Activated T-cell treated with anti-CD3 and anti-CD28 coated beads for 1 hour (primary cell): Measurements from ENCODE around the gene PTBP3.
"Not testable (repeated sequence)": the region's sequence is repeated elsewhere in the genome, so short reads cannot be mapped to it uniquely, and the experiment has no call there.

Experiments used
- DNase-seq: peaks from one replicate; pipeline ENCODE4 v3.0.0-alpha.2; 2020; ENCODE audit warnings: low read depth

PTBP3 gene

DNA sequence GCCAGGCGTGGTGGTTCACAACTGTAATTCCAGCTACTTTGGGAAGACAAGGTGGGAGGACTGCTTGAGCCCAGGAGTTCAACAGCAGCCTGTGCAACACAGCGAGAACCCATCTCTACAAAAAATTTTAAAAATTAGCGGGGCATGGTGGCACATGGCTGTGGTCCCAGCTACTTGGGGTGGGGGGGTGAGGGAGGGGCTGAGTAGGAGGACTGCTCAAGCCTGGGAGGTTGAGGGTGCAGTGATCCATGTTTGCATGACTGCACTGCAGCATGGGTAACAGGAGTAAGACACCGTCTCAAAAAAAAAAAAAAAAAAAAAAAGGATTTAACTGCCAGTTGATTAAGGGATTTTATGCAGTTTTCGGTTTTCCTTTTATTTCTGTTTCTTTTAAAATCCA lies 65.0 kb downstream of the PTBP3 start:
- DNase-seq = no peak

DNA sequence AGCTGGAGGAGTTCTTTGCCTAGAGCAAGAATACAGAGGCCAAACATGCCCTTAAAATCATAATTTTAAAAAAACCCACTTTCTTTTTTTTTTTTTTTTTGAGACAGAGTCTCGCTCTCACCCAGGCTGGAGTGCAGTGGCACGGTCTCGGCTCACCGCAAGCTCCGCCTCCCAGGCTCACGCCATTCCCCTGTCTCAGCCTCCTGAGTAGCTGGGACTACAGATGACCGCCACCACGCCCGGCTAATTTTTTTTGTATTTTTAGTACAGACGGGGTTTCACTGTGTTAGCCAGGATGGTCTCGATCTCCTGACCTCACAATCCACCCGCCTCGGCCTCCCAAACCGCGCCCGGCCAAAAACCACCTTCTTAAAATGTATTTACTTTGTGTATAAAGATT lies 66.3 kb downstream of the PTBP3 start:
- DNase-seq = not testable (repeated sequence)

DNA sequence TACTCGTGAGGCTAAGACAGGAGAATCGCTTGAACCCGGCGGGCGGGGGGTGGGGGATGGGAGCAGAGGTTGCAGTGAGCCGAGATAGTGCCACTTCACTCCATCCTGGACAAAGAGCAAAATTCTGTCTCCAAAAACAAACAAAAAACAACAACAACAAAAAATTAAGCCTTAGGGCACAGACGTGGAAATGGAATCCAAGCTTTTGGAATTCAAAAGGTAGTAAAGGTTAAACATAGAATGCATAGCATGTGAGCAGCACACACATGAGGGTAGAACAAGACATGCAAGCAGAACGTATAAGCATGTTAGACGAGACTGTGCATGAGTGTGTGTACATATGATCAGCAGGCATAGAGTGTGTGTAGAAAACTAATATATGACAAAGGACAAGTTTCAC lies 68.0 kb downstream of the PTBP3 start:
- no peak for DNase-seq

DNA sequence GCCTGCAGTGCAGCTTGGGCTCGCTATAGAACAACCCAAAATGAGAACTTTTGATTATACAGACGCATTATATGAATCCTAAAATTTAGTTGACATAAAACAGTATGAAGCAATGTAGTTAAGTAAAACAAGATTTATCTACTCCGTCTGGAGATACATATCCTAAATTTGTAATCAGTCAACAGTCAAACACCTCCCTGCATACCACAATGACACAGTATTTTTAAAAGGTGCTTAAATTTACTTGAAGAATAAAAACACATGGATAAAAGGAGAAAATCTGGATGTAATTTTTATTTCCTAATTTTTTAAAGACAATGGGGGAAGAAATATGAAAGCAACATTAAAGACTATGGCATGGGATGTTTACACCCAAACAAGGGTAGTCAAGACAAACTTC lies 70.8 kb downstream of the PTBP3 start:
- no peak for DNase-seq

DNA sequence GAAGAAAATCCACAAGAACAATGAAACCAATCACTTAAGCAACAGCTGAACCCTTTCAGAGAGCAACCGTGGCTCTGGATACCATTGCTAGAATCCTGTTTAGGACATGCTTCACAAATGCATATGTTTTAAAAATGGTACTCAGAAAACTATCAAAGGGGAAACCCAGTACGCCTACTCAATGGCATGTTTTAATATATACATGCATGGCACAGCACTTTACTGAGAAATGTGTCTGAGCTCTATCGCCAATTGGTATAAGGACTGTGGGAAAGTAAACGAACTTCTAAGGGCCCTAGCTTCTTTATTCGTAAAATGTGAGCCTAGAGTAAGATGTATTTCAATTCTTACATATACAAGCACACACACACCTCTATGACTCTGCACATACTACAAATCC lies 72.3 kb downstream of the PTBP3 start:
- no peak for DNase-seq

DNA sequence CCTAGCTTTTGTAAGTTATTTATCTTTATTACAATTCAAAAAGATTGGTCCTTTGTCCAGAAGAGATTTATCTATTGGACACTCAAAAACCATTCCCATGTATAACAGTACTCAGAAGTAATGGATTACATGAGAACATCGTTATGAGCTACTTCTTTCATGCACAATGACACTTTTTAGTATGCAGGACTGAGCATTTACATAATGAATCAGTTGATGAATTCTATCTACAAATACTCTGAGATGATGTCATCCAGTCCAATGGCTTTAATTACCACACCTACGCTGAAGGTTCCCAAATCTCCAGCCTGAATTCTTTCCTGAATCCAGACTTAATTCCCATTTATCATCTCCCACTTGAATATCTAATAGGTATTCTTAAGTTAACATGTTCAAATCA lies 75.3 kb downstream of the PTBP3 start:
- DNase-seq = no peak

DNA sequence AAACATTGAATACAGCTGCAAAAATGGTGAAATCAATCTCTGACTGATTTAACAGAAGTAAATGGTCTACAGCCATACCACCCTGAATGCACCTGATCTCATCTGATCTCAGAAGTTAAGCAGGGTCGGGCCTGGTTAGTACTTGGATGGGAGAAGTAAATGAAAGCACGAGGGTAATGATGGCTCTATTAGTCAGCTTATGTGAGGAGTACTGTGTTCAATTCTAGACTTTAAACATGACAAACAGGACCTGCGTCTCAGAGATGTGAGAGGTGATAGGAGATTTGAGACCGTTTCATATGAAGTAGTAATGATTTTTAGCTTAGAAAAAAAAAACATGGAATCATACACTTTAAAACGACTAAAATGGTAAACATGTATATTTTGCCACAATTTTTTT lies 81.2 kb downstream of the PTBP3 start:
- DNase-seq = no peak

DNA sequence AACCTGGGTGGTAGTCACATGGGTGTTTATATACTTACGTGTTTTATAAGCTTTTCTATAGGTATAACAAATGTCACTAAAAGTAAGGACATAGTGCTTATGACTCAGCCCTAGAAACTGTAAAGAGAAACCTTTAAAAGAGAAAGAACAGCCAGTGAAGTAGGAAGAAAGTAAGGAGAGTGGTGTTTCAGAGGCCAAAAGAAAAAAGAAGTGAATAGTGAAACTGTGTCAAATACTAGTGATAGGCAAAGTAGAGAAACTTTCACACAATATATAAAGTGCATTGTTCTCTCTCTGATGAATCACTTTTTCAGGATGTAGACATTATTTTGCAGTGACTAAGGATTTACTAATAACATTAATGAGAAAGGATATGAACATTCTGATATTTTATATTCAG lies 84.1 kb downstream of the PTBP3 start:
- DNase-seq = no peak

DNA sequence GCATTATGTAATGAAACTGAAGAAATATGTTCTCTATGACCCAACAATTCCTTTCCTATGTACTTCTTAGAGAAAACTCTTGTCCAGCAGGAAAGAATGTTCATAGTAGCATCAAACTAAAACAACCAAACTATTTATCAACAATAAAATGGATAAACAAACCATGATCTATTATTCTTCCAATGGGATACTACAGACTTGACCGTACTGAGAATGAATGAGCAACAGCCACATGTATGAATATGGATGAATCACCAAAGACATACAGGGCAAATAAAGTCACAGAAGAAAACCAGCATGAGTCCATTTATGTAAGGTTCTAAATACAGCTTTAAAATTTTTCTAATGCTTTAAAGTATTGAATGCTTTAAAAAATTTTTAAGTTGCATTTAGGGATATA lies 84.7 kb downstream of the PTBP3 start:
- DNase-seq = no peak

DNA sequence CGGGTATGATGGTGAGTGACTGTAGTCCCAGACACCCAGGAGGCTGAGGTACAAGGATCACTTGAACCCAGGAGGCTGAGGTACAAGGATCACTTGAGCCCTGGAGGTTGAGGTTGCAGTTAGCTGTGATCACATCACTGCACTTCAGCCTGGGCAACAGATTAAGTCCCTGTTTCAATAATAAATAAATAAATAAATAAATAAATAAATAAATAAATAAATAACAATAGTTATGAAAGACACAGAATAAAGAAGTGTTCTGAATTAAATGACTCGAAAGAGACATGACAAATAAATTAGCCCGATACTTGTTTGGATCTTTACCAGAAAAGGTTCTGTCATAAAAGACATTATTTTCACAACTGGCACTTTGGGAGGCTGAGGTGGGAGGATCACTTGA lies 86.3 kb downstream of the PTBP3 start:
- no peak for DNase-seq

DNA sequence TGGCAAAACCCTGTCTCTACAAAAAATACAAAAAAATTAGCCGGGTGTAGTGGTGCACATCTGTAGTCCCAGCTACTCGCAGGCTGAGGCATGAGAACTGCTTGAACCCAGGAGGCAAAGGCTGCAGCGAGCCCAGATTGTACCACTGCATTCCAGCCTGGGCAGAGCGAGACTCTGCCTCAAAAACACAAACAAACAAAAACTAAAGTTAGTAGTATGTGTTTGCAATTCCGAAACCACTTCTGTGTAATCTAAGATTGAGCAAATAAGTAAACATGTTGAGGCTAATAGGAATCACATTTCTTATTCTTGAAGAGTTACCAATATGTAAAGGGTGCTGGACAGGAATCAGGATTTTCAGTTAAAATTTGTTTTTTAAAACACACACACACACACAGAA lies 88.3 kb downstream of the PTBP3 start:
- no peak for DNase-seq

DNA sequence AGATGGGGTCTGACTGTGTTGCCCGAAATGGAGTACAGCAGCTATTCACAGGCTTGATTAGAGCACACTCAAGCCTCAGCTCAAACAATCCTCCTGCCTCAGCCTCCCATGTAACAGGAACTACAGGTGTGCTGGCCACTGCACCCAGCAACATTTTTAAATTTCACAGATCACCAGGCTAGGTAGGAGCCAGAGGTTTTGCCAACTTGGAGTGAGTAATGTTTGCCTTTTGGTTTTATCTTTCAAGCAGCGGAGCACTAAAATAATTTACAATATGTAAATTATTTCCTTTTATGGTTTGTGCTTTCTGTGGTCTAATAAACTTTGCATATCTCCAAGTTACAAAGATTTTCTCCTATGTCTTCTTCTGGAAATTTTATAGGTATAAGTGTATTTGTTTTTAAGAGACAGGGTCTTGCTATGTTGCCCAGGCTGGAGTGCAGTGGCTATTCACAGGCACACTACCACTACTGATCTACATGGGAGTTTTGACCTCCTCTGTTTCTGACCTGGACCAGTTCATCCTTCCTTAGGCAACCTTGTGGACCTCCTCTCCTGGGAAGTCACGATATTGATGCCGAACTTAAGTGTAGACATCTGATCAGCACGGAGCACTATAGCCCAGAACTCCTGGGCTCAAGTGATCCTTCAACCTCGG lies 91.1 kb downstream of the PTBP3 start:
- no peak for DNase-seq

DNA sequence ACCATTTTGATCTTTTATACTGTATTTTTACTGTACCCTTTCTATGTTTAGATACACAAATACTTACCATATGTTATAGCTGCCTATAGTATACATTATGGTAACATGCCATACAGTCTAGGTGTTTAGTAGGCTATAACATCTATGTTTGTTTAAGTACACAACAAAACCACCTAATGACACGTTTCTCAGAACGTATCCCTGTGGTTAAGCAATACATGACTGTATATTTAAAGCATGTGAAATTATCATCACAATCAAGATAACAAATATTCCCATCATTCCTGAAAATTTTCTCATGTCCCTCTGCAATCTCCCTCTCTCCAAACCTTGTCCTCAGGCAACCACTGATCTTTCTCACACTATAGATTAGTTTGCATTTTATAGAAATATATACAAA lies 91.9 kb downstream of the PTBP3 start:
- DNase-seq = no peak

DNA sequence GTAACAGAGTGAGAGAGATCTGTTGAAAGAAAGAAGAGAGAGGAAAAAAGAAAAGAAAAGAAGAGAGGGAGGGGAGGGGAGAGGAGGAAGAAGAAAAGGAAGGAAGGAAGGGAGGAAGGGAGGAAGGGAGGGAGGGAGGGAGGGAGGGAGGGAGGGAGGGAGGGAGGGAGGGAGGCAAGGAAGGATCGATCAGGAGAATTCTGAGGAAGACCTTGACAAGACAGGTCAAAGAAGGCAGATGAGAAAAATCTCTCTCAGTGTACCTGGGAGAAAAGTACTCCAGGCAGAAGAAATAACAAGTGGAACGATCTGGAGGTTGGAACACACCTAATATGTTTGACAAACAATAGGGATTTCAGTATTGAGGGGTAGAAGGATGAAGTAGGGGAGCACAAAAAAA lies 93.7 kb downstream of the PTBP3 start:
- DNase-seq = no peak

DNA sequence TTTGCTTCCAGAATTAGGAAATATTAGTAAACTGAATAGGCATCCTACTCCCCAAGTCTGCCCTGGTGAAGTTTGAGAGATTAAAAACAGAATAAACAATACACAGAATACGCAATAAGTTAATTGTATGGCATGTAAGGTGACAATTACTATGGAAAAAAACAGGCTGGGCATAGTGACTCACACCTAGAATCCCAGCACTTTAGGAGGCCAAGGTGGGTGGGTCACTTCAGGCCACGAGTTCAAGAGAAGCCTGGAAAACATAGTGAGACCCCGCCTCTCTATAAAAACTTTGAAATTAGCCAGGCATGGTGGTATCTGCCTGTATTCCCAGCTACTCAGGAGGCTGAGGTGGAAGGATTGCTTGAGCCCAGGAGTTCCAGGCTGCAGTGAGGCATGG lies 94.1 kb downstream of the PTBP3 start:
- no peak for DNase-seq

DNA sequence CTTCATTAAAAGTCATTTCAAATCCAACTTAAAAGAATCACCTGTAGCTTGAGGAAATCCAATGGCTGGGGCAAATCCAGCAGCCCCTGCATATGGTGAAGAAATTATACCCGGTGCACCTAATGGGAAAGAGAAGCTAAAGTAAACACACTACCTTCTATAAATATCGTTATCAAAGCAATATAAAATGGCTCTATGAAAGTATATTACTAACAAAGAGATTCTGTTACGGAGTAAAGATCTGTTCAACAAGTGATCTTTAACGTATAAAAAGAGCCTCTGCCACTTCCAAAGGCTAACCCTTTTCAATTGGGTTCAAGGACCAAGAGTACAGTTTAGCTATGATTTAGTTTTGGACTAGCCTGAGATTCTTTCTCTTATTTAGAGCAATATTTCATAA lies 98.6 kb downstream of the PTBP3 start:
- no peak for DNase-seq

DNA sequence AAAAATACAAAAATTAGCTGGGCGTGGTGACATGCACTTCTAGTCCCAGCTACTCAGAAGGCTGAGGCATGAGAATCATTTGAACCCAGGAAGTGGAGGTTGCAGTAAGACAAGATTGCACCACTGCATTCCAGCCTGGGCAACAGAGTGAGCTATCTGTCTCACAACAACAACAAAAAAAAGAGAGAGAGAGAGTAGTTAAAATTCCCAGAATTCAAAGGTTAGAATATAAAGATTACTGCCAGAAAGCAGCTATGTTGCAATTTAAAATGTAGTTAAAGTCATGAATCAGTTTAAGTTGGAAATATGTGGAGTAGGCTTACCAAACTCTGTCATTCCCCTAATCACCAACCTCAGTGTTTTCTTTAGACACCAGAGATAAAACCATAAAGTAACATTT lies 99.7 kb downstream of the PTBP3 start:
- no peak for DNase-seq

DNA sequence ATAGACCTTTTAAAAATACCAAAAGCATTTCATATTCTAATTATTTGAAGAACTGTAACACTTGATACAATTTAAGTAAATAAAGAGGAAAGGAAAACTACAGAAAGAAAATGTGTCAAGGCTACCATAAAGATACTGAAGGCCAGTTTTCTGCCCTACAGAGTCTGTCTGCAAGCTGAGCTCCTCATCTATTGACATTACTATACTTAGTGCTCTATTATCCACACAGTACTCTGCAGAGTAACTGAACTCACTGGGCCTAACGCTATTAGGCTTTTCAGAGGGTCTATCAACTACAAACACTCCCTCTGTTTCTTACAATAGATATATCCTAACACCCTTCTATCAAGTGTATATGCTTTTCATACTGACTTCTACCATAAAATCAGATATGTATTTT lies 101.2 kb downstream of the PTBP3 start:
- DNase-seq = no peak

DNA sequence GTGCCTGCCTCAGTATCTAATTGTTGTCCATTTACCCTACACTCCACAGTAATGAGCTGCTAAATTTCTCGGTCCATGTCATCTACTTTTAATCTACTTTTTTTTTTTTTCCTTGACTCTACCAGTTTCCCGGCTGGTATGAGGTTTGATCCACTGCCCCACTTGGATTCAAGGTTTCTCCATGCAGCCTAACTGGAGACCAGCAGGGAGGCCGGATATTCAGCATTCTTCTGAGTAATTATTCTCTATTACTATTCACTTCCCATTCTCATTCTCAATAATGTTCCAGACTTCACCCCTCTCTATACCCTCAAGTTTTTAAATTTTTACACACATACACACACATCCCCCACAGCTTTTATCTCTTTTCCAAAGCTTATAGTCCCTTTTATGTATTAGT lies 107.3 kb downstream of the PTBP3 start:
- no peak for DNase-seq

DNA sequence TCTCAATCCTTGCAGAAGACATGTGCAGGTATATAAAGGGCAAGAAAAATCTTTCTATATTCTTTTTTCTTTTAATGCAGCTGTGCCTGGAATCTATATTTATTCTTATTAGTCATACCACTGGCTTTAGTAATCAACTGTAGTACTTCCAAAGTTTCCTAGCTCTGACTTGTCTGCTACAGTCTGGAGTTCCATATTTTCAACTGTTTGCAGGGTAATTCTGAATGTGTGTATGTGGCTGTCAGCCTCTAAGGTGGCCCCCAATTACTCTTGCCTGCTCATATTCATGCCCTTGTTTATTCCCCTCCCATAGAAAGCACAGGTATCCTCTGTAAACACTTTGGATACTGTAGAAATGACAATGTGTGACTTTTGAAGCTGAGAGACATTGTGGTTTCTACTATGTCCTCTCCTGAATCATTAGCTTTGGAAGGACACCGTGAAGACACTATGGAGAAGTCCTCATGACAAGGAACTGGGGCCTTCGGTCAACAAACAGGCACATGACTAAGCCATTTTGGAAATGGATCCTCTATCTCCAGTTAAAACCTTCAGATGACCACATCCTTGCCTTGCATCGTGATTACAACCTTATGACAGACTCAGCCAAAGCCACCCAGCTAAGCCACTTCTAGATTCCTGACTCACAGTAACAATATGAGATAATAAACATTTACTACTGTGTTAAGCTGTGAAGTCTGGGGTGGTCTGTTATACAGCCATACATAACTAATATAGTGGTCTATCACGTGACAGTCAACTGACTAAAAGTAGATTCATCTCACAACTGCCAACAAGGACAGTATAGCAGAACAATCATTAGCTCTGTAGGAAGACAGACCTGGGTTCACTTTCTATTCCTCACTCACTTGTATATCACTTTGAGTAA lies 108.8 kb downstream of the PTBP3 start:
- no peak for DNase-seq

DNA sequence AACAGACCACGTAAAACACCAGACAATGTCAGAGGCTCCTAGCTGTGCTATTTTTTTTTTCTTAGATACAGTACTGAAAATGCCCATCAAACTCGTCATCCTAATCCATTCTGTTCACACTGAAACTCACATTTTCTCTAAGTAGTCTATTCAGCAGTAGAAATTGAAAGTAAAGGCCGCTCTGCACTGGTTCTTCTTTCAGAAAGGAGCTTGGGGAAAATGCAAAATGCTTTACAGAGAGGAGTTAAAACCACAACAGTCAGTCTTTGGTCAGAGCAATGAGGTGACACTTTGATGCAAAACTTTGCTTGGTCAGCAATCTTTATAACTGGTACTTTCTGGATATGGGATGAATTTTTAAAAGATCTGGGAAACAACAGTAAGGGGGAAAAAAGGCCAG lies 114.5 kb downstream of the PTBP3 start:
- no peak for DNase-seq

DNA sequence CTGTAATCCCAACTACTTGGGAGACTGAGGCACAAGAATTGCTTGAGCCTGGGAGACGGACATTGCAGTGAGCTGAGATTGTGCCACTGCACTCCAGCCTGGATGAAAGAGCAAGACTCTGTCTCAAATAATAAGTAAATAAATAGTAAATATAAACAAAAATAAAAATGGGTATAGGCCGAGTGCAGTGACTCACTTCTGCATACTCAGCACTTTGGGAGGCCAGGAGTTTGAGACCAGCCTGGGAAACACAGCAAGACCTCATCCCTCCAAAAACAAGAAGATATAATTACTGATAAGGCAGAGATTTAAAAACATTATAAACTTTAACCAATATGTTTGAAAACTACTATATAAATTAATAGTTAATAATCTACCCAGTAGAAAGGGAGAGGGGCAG lies 120.5 kb downstream of the PTBP3 start:
- DNase-seq = no peak

DNA sequence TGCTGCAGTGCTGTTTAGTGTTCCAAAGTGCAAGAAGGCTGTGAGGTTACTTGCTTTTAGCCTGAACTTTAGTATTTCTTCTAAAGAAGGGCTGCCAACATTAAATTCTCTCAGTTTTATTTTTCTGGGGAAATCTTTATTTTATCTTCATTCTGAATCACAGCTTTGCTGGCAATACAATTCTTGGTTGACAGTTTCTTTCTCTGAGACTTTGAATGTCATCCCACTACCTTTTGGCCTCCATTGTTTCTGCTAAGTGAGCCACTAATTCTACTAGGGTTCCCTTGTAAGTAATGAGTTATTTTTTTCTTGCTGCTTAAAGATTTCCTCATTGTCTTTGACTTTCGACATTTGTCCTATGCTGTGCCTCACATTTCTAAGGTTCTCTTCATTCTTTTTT lies 126.0 kb downstream of the PTBP3 start:
- no peak for DNase-seq

DNA sequence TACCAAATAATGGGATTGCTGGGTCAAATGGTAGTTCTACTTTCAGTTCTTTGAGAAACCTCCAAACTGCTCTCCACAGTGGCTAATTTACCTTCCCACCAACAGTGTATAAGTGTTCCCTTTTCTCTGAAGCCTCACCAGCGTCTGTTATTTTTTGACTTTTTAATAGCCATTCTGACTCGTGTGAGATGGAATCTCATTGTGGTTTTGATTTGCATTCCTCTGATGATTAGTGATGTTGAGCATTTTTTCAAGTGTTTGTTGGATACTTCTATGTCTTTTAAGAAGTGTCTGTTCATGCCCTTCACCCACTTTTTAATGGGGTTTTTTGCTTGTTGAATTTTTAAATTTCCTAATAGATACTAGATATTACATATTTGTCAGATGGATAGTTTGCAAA lies 129.9 kb downstream of the PTBP3 start:
- DNase-seq = no peak
